ENCODE data around the gene ACTL7B.

DNA sequence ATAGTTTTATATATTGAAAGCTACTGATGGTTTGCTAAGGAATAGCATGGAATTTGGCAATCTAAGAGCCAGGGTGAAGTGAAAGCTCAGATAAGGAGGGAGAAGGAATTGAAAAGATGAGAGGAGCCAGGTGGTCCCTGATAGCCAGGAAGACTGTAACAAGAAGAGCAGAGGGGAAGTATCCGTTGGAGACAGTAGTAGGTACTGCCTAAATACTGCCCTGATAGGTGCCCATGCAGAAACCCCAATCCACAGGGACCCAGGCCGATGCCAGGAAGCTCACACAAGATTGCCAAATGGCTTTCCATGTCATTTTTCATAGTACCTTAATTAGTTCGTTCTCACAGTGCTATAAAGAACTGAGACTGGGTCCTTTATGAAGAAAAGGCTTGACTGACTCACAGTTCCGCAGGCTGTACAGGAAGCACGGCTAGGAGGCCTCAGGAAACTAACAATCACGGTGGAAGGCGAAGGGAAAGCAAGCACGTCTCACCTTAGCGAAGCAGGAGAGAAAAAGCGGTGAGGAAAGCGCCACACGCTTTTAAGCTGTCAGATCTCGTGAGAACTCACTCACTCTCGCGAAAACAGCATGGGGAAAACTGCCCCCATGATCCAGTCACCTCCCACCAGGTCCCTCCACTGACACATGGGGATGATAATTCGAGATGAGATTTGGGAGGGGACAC, 13.0 kb downstream of the ACTL7B start:
- TF ChIP-seq JUN (IDR thresholded peaks at IDR 0.05; ENCODE audit: low read depth, low read length) (no peak), CHD2 (IDR thresholded peaks at IDR 0.05; ENCODE audit: low read length) (no peak), SRF (IDR thresholded peaks at IDR 0.05; ENCODE audit: low read depth, low read length) (no peak)
